HepG2 (cell line): Measurements from ENCODE around the gene GNPNAT1.

Source experiments
- ELF3 ChIP-seq: IDR thresholded peaks from 2 replicates; pipeline ENCODE4 v1.6.1; 2016; ENCODE audit warnings: missing genetic modification reagents, missing compliant biosample characterization
- HMG20A ChIP-seq: IDR thresholded peaks from 2 replicates; pipeline ENCODE4 v1.6.1; 2016; ENCODE audit warnings: borderline replicate concordance
- POLR2A ChIP-seq, 2 experiments: IDR thresholded peaks; 2 replicates each; pipeline ENCODE4 v1.6.1; 2011; ENCODE audit warnings: low read depth in 2 of 2, low read length in 2 of 2, mild to moderate bottlenecking in 1 of 2, moderate library complexity in 1 of 2; ENCODE audit not compliant: insufficient read depth in 1 of 2
- RXRB ChIP-seq: IDR thresholded peaks from 2 replicates; pipeline ENCODE4 v1.6.1; 2016; ENCODE audit warnings: borderline replicate concordance, missing genetic modification reagents, missing compliant biosample characterization
- ZNF180 ChIP-seq: sonication (generic); formaldehyde crosslinking; IDR thresholded peaks from 2 replicates; pipeline ENCODE4 v1.4.0; 2020; ENCODE audit warnings: low read depth, missing genetic modification reagents, borderline replicate concordance
- ZNF225 ChIP-seq: sonication (generic); formaldehyde crosslinking; IDR thresholded peaks from 2 replicates; pipeline ENCODE4 v1.4.0; 2020; ENCODE audit warnings: mild to moderate bottlenecking, missing genetic modification reagents
- TF ChIP-seq, protein P1 (sequence below): sonication (generic); formaldehyde crosslinking; IDR thresholded peaks from 2 replicates; pipeline ENCODE4 v1.5.0; 2020; ENCODE audit warnings: mild to moderate bottlenecking, missing genetic modification reagents, moderate library complexity

DNA sequence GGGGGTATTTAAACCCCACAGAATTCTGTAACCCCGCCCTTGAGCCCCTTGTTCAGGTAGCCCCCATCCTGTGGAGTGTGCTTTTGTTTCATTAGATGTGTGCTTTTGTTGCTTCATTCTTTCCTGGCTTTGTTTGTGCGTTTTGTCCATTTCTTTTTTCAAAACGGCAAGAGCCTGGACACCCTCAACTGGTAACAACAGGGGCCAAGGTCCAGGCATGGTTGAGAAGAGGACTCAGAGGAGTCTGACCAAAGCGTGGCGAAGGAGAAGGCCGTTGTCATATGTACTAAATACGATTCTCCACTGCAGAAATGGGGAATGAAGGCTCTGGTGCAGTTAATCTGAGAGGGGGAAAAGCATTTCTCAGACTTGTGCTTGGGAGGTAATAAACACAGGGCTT, 46.0 kb upstream of the GNPNAT1 start:
- TF ChIP-seq, protein P1, sequence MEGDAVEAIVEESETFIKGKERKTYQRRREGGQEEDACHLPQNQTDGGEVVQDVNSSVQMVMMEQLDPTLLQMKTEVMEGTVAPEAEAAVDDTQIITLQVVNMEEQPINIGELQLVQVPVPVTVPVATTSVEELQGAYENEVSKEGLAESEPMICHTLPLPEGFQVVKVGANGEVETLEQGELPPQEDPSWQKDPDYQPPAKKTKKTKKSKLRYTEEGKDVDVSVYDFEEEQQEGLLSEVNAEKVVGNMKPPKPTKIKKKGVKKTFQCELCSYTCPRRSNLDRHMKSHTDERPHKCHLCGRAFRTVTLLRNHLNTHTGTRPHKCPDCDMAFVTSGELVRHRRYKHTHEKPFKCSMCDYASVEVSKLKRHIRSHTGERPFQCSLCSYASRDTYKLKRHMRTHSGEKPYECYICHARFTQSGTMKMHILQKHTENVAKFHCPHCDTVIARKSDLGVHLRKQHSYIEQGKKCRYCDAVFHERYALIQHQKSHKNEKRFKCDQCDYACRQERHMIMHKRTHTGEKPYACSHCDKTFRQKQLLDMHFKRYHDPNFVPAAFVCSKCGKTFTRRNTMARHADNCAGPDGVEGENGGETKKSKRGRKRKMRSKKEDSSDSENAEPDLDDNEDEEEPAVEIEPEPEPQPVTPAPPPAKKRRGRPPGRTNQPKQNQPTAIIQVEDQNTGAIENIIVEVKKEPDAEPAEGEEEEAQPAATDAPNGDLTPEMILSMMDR (CRISPR knock-in tag): no peak
- no peak for TF ChIP-seq HMG20A
- TF ChIP-seq ZNF180: no peak
- no peak for TF ChIP-seq POLR2A (IDR thresholded peaks at IDR 0.05; ENCODE audit: insufficient read depth in 1 of 2, low read depth in 2 of 2, low read length in 2 of 2)
- TF ChIP-seq ZNF225 (CRISPR knock-in tag): no peak
- no peak for TF ChIP-seq RXRB (CRISPR knock-in tag)
- no peak for TF ChIP-seq ELF3 (CRISPR knock-in tag)
